Fibroblast of lung (primary cell): ENCODE data around the gene SALL3. TPM values are rescaled to one million over a fixed set of nuclear protein-coding genes. Genes with fewer than 3 reads are reported as not detected.

Experiments used
- DNase-seq, 2 donors: peaks; one replicate each; pipeline versions ENCODE4 v3.0.0 to v3.0.0-alpha.2; 2010; ENCODE audit warnings: low read depth in 2 of 2
- H2AFZ ChIP-seq: 2 replicates; pipeline ENCODE4 v1.5.1; 2012; ENCODE audit warnings: low read length, control low read depth, inconsistent platforms
- H3K27ac ChIP-seq: 2 replicates; pipeline ENCODE4 v1.5.1; 2011; ENCODE audit warnings: low read length, control low read depth; ENCODE audit not compliant: insufficient read depth
- H3K27me3 ChIP-seq: 2 replicates; pipeline ENCODE4 v1.5.1; 2011; ENCODE audit warnings: mild to moderate bottlenecking, low read length; ENCODE audit not compliant: control insufficient read depth, insufficient read depth
- H3K36me3 ChIP-seq: 2 replicates; pipeline ENCODE4 v1.5.1; 2011; ENCODE audit warnings: low read length; ENCODE audit not compliant: control insufficient read depth, insufficient read depth
- H3K4me1 ChIP-seq: 2 replicates; pipeline ENCODE4 v1.5.1; 2011; ENCODE audit warnings: low read length; ENCODE audit not compliant: control insufficient read depth, insufficient read depth; ENCODE audit errors: extremely low read depth
- H3K4me2 ChIP-seq: 2 replicates; pipeline ENCODE4 v1.5.1; 2011; ENCODE audit warnings: low read length, control low read depth; ENCODE audit not compliant: insufficient read depth; ENCODE audit errors: extremely low read depth
- H3K4me3 ChIP-seq, 4 experiments: fragments of 200-600 bp in 1 of 4; sonication (generic) in 1 of 4; replicated peaks in 1 of 4; 2 replicates each; pipeline ENCODE4 v1.5.1; 2011 to 2016; ENCODE audit warnings: low read length in 4 of 4, low read depth in 3 of 4, mild to moderate bottlenecking in 3 of 4, control low read depth in 2 of 4, inconsistent platforms in 1 of 4, mixed read lengths in 1 of 4; ENCODE audit not compliant: insufficient read depth in 1 of 4; ENCODE audit errors: control extremely low read depth in 1 of 4
- H3K79me2 ChIP-seq: 2 replicates; pipeline ENCODE4 v1.5.1; 2012; ENCODE audit warnings: mild to moderate bottlenecking, low read length, inconsistent platforms; ENCODE audit not compliant: control insufficient read depth, insufficient read depth
- H3K9ac ChIP-seq: 2 replicates; pipeline ENCODE4 v1.5.1; 2011; ENCODE audit warnings: mild to moderate bottlenecking, low read length, control low read depth; ENCODE audit not compliant: insufficient read depth
- H3K9me3 ChIP-seq: 2 replicates; pipeline ENCODE4 v1.5.1; 2012; ENCODE audit warnings: low read depth, low read length; ENCODE audit not compliant: control insufficient read depth, insufficient read depth
- H4K20me1 ChIP-seq: 2 replicates; pipeline ENCODE4 v1.5.1; 2011; ENCODE audit warnings: low read length; ENCODE audit not compliant: control insufficient read depth, insufficient read depth; ENCODE audit errors: extremely low read depth
- CTCF ChIP-seq, 2 donors: IDR thresholded peaks in 1 of 2; conservative IDR thresholded peaks in 1 of 2; 1 replicate in 1 of 2; 2 replicates in 1 of 2; pipeline ENCODE4 v1.5.1; 2011 to 2012; ENCODE audit warnings: low read length in 2 of 2, control low read depth in 1 of 2, inconsistent platforms in 1 of 2, low read depth in 1 of 2, mild to moderate bottlenecking in 1 of 2
- EZH2 ChIP-seq: IDR thresholded peaks from 2 replicates; pipeline ENCODE4 v1.5.1; 2012; ENCODE audit warnings: low read length, control low read depth, mild to moderate bottlenecking; ENCODE audit errors: missing control alignments
- polyA plus RNA-seq, 2 donors: library from polyadenylated mRNA; depleted of rRNA in 1 of 2; stranded (reverse) in 1 of 2; unstranded in 1 of 2; fragments of >200 nt; gene quantifications; 2 replicates each; pipeline ENCODE4 v1.2.1, GENCODE V29; 2011 to 2012; ENCODE audit warnings: missing spikeins in 1 of 2
- total RNA-seq: library from RNA; depleted of rRNA; stranded (reverse); fragments of >200 nt; gene quantifications from 2 replicates; pipeline ENCODE4 v1.2.1, GENCODE V29; 2014

The SALL3 gene
- total and polyA plus RNA-seq, 2 donors (not counting 1 experiment from before 2014, with no cell fraction given) = not detected

DNA sequence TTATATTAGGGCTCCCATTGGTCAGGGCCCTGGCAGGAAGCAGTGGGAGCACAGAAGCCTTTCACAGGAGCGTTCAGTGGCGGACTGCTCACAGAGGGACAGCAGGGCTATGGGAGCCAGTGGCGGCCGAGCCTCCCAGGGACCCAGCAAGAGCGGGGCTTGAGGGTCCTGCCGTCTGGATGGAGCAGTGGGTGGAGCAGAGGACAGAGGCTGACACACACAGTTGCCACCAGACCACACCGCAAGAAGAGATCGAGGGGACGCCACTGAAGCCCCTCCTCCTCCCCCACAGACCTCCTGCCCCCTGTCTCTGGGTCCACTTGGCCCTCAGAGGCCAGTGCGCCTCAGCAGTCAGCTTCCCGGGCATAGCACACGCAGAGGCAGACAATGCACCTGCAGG is 39.3 kb downstream of the SALL3 start:
- no peaks in the 10 kb centered on the region for H3K27me3 ChIP-seq
- H3K4me3 ChIP-seq = no peak overlapping the region
- H3K4me1 ChIP-seq = no peaks in the 10 kb centered on the region
- H3K9me3 ChIP-seq = no peaks in the 10 kb centered on the region
- H3K79me2 ChIP-seq = no peaks in the 10 kb centered on the region
- no peak overlapping the region for H3K9ac ChIP-seq
- no peak for DNase-seq
- no peaks in the 10 kb centered on the region for H4K20me1 ChIP-seq
- TF ChIP-seq CTCF (conservative IDR thresholded peaks at IDR 0.05 in 1 of 2, IDR thresholded peaks at IDR 0.05 in 1 of 2; ENCODE audit: low read depth in 1 of 2, low read length in 2 of 2) (no peak), EZH2 (no peak)
- H3K4me2 ChIP-seq = no peak overlapping the region
- H2AFZ ChIP-seq = no peak overlapping the region
- no peak overlapping the region for H3K27ac ChIP-seq
- no peaks in the 10 kb centered on the region for H3K36me3 ChIP-seq

DNA sequence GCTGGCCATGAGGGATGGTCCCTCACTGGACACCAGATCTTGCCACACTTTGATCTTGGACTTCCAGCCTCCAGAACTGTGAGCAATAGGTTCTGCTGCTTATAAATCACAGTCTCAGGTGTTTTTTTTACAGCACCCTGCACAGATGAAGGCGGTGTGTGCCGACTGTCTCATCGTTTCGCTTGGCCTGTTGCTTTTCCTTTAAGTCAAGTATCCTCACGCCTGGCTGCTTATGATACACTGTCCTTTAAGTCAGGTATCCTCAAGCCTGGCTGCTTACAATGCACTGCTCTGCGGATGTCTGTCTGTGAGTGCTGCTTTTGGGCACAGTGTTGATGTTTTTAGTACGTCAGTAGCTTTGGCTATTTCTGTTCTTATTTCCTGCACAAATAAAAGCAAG is 40.3 kb downstream of the SALL3 start:
- Histone ChIP-seq H3K27ac (no peak overlapping the region), H4K20me1 (no peaks in the 10 kb centered on the region), H3K4me3 (no peak overlapping the region), H3K36me3 (no peaks in the 10 kb centered on the region), H2AFZ (no peak overlapping the region), H3K79me2 (no peaks in the 10 kb centered on the region), H3K9me3 (no peaks in the 10 kb centered on the region), H3K4me2 (no peak overlapping the region), H3K27me3 (no peaks in the 10 kb centered on the region), H3K9ac (no peak overlapping the region), H3K4me1 (no peaks in the 10 kb centered on the region)
- no peak for DNase-seq
- no peak for TF ChIP-seq EZH2
- no peak for TF ChIP-seq CTCF (conservative IDR thresholded peaks at IDR 0.05 in 1 of 2, IDR thresholded peaks at IDR 0.05 in 1 of 2; ENCODE audit: low read depth in 1 of 2, low read length in 2 of 2)

DNA sequence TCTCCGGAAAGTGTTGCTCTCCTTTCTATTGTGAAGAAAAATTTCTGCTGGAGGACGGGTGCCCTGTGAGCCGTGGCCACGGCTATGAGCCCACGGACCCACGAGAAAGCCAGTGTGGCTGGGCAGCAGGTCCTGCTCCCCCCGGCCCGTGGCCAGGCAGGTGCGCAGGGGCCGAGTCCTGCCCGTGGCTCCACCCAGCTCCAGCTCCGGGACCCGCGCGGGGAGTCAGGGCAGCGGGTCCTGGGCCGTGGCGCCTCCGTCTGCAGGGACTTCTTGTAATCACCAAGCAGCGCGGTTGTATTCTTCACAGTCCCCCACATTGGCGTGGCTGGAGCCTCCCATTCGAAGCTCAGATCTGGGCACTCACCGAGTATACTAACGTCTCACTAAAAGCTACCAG is 43.0 kb downstream of the SALL3 start:
- Histone ChIP-seq H2AFZ (no peak overlapping the region), H3K27me3 (no peaks in the 10 kb centered on the region), H3K36me3 (no peaks in the 10 kb centered on the region), H3K4me3 (no peak overlapping the region), H4K20me1 (no peaks in the 10 kb centered on the region), H3K4me2 (no peak overlapping the region), H3K9ac (no peak overlapping the region), H3K27ac (no peak overlapping the region), H3K79me2 (no peaks in the 10 kb centered on the region), H3K9me3 (no peaks in the 10 kb centered on the region), H3K4me1 (no peaks in the 10 kb centered on the region)
- DNase-seq = no peak
- no peak for TF ChIP-seq CTCF (conservative IDR thresholded peaks at IDR 0.05 in 1 of 2, IDR thresholded peaks at IDR 0.05 in 1 of 2; ENCODE audit: low read depth in 1 of 2, low read length in 2 of 2)
- TF ChIP-seq EZH2 = no peak
